ENCODE measurements around the gene JAM3. TPM values are rescaled to one million over a fixed set of nuclear protein-coding genes. Genes with fewer than 3 reads are reported as not detected.
A peak's percentile ranks its signal among the peaks of the same experiment; 100 is the strongest.

Gene JAM3
- total RNA-seq, 3 donors from 2014 or later, result 25.0 to 34.5 (median 33.8) TPM

GRCh38 chr11:134045799-134046635 lies 22.9 kb upstream of the JAM3 start:
- H3K36me3 ChIP-seq, result no peaks in the 10 kb centered on the region
- intact Hi-C loops (cut with DNase I; ENCODE audit: low total_unique reads), result no loop called here
- no peaks in the 10 kb centered on the region for H3K9me3 ChIP-seq
- peaks cover 0 to 19% of the 10 kb centered on the region in 2 donors for H3K27me3 ChIP-seq
- DNase-seq (ENCODE audit: low spot score in 2 of 2), result no peak
- TF ChIP-seq, protein P1, sequence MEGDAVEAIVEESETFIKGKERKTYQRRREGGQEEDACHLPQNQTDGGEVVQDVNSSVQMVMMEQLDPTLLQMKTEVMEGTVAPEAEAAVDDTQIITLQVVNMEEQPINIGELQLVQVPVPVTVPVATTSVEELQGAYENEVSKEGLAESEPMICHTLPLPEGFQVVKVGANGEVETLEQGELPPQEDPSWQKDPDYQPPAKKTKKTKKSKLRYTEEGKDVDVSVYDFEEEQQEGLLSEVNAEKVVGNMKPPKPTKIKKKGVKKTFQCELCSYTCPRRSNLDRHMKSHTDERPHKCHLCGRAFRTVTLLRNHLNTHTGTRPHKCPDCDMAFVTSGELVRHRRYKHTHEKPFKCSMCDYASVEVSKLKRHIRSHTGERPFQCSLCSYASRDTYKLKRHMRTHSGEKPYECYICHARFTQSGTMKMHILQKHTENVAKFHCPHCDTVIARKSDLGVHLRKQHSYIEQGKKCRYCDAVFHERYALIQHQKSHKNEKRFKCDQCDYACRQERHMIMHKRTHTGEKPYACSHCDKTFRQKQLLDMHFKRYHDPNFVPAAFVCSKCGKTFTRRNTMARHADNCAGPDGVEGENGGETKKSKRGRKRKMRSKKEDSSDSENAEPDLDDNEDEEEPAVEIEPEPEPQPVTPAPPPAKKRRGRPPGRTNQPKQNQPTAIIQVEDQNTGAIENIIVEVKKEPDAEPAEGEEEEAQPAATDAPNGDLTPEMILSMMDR (IDR thresholded peaks at IDR 0.05), result peak in 1 of 3 donors; percentile 43
- TF ChIP-seq POLR2AphosphoS5 (IDR thresholded peaks at IDR 0.05), result no peak
- peaks cover 0 to 2% of the 10 kb centered on the region in 2 donors for H3K4me1 ChIP-seq
- H3K4me3 ChIP-seq, result no peak overlapping the region
- no peak overlapping the region for H3K27ac ChIP-seq

DNA sequence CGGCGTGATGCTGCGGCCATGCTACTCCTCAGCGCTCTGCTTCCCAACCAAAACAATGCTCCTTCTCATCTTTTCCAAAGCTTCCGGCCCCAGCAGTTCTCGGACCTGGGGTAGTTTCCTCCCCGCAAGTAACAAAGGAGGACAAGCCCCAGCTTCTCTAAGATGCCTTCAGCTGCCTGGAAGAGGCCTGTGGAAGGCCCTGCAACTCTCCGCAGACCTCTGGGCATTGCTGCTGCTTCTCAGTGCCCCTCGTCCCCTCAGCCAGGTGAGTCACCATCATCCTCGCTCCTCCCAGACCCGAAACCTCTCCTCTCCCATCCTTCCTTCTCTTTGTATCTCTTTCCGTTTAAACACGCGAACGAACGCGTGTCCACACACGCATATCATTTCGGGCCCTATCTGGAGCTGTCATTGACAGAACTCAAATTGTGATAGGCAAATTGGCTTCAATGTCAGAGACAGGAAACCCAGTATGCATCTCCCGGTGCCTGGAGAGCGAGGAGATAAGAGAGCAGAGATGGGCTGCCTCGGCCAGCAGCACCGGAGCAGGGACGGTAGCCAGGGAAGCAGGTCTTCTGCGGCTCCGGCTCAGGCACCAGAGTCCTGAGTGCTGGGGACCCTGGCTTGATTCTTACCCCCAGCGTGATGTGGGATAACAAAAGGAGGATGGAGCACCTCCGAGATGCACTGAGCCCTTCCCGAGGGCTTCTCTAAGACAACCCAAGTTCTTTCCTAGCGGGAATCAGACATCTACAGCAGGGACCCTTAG lies 22.0 kb upstream of the JAM3 start:
- H3K9me3 ChIP-seq, result no peaks in the 10 kb centered on the region
- intact Hi-C loops (cut with DNase I; ENCODE audit: low total_unique reads), result no loop called here
- H3K4me1 ChIP-seq, result peaks cover 0 to 2% of the 10 kb centered on the region in 2 donors
- no peak for DNase-seq (ENCODE audit: low spot score in 2 of 2)
- peaks cover 0 to 19% of the 10 kb centered on the region in 2 donors for H3K27me3 ChIP-seq
- H3K27ac ChIP-seq, result peak overlapping the region in 1 of 2 donors; percentile 48
- no peaks in the 10 kb centered on the region for H3K36me3 ChIP-seq
- peak overlapping the region in 2 of 3 donors; percentile 14 to 29 for H3K4me3 ChIP-seq
- TF ChIP-seq, protein P1 (IDR thresholded peaks at IDR 0.05), result no peak
- no peak for TF ChIP-seq POLR2A (IDR thresholded peaks at IDR 0.05)
- TF ChIP-seq POLR2AphosphoS5 (IDR thresholded peaks at IDR 0.05), result no peak

GRCh38 chr11:134047586-134047999 lies 21.3 kb upstream of the JAM3 start:
- Histone ChIP-seq H3K4me3 (peak overlapping the region; percentile 11 to 29 (median 14)), H3K27me3 (peaks cover 0 to 19% of the 10 kb centered on the region in 2 donors), H3K9me3 (no peaks in the 10 kb centered on the region), H3K4me1 (peaks cover 0 to 2% of the 10 kb centered on the region in 2 donors), H3K27ac (no peak overlapping the region), H3K36me3 (no peaks in the 10 kb centered on the region)
- intact Hi-C loops (cut with DNase I; ENCODE audit: low total_unique reads), result no loop called here
- DNase-seq (ENCODE audit: low spot score in 2 of 2), result no peak
- TF ChIP-seq POLR2AphosphoS5 (IDR thresholded peaks at IDR 0.05) (no peak), POLR2A (IDR thresholded peaks at IDR 0.05) (no peak)
- TF ChIP-seq, protein P1 (IDR thresholded peaks at IDR 0.05), result no peak

DNA sequence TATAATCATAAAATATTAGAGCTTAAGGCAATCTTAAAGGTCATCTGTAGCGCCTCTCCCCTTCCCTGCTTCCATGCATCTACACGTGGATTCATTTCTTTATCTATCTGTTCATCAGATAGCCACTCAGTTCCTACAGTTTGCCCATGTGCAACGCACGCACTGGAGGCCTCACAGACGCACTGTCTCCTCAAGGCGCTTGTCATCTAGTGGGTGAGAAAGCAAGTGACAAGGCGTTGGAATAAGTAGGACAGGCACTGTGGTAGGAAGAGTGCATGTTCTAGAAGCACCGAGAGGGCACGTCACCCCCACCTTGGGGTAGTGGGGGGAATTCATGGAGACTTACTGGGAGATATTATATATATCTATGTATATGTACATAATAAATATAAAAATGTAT lies 20.8 kb upstream of the JAM3 start:
- H3K27ac ChIP-seq, result no peak overlapping the region
- peaks cover 0 to 19% of the 10 kb centered on the region in 2 donors for H3K27me3 ChIP-seq
- no peak for DNase-seq (ENCODE audit: low spot score in 2 of 2)
- TF ChIP-seq, protein P1 (IDR thresholded peaks at IDR 0.05), result no peak
- no peak for TF ChIP-seq POLR2A (IDR thresholded peaks at IDR 0.05)
- no peak for TF ChIP-seq POLR2AphosphoS5 (IDR thresholded peaks at IDR 0.05)
- peaks cover 0 to 2% of the 10 kb centered on the region in 2 donors for H3K4me1 ChIP-seq
- no peaks in the 10 kb centered on the region for H3K9me3 ChIP-seq
- H3K36me3 ChIP-seq, result no peaks in the 10 kb centered on the region
- intact Hi-C loops (cut with DNase I; ENCODE audit: low total_unique reads), result no loop called here
- peak overlapping the region in 1 of 3 donors; percentile 29 for H3K4me3 ChIP-seq

All from breast epithelium (tissue), 4 donors.